ENCODE data around the gene CGAS.

- no peak for TF ChIP-seq CTCF (IDR thresholded peaks at IDR 0.05)
- peak in 2 of 4 donors; percentile 13 to 75 for TF ChIP-seq POLR2A (IDR thresholded peaks at IDR 0.05)
Measured at GRCh38 chr6:73452107-73452461, at the start of gene CGAS.

All from esophagus squamous epithelium (tissue), 4 donors.